HG03354 (cell line): ENCODE data around the gene IL2RG.
A peak's percentile ranks its signal among the peaks of the same experiment; 100 is the strongest.

ENCODE experiments used
- ATAC-seq: cut with Tn5 transposase; IDR thresholded peaks from one replicate; pipeline ENCODE4 v1.9.1; 2021; ENCODE audit warnings: mild to moderate bottlenecking; ENCODE audit not compliant: unreplicated experiment, poor library complexity, severe bottlenecking

Gene IL2RG

GRCh38 chrX:71111921-71112431 lies 599 bp upstream of the IL2RG start:
- ATAC-seq, result peak; percentile 7

GRCh38 chrX:71109051-71109450 lies 2.3 kb downstream of the IL2RG start:
- no peak for ATAC-seq

- ATAC-seq, result no peak
These were observed 3.5 kb downstream of the IL2RG start for GRCh38 chrX:71107762-71108360.

- ATAC-seq, result no peak
These were observed 4.1 kb downstream of the IL2RG start for GRCh38 chrX:71107245-71107644.

GRCh38 chrX:71106427-71106826 lies 5.0 kb downstream of the IL2RG start, which contains the start of gene CXorf65:
Gene CXorf65 (minus strand): TSS chrX:71106740. CDS start chrX:71106556, 184 bp downstream.
- no peak for ATAC-seq

- ATAC-seq, result no peak
These were observed 5.7 kb downstream of the IL2RG start for GRCh38 chrX:71105628-71106027.

- ATAC-seq, result peak; percentile 42
These were observed 8.0 kb downstream of the IL2RG start for GRCh38 chrX:71103110-71103983.

- ATAC-seq, result no peak
These were observed 9.1 kb downstream of the IL2RG start for GRCh38 chrX:71102292-71102691.

- no peak for ATAC-seq
These were observed 10.5 kb downstream of the IL2RG start for GRCh38 chrX:71100581-71101505.

- ATAC-seq, result no peak
These were observed 11.6 kb downstream of the IL2RG start for GRCh38 chrX:71099736-71100135.

- ATAC-seq, result no peak
These were observed 12.3 kb downstream of the IL2RG start for GRCh38 chrX:71098951-71099506.

GRCh38 chrX:71098302-71098701 lies 13.1 kb downstream of the IL2RG start:
- ATAC-seq, result peak; percentile 37

- no peak for ATAC-seq
These were observed 14.7 kb downstream of the IL2RG start for GRCh38 chrX:71096760-71097032.

GRCh38 chrX:71095981-71096759 lies 15.2 kb downstream of the IL2RG start:
- no peak for ATAC-seq

- ATAC-seq, result peak; percentile 91
These were observed 15.8 kb downstream of the IL2RG start, which contains the start of gene FOXO4 for GRCh38 chrX:71095555-71095980. Gene FOXO4 (plus strand): TSS chrX:71095851. CDS start chrX:71096529, 678 bp downstream.

GRCh38 chrX:71095033-71095432 lies 16.3 kb downstream of the IL2RG start:
- no peak for ATAC-seq

- ATAC-seq, result no peak
These were observed 20.1 kb downstream of the IL2RG start for GRCh38 chrX:71091263-71091662.

GRCh38 chrX:71085900-71086299 lies 25.5 kb downstream of the IL2RG start:
- ATAC-seq, result no peak

- ATAC-seq, result no peak
These were observed 28.6 kb downstream of the IL2RG start for GRCh38 chrX:71082822-71083221.
